Cardiac septum (tissue), 1 donor: ENCODE data around the gene RARA. TPM values are rescaled to one million over a fixed set of nuclear protein-coding genes. Genes with fewer than 3 reads are reported as not detected.
"Not testable (repeated sequence)": the region's sequence is repeated elsewhere in the genome, so short reads cannot be mapped to it uniquely, and the experiment has no call there.

Experiments used
- DNase-seq: peaks from one replicate; pipeline ENCODE4 v3.0.0-alpha.2; 2020; ENCODE audit warnings: low spot score
- intact Hi-C: fragments of 100-400 bp; cut with DNase I; formaldehyde crosslinking; loops from one replicate; pipeline ENCODE4 v1.14.0; 2022
- total RNA-seq: library from RNA; stranded (reverse); fragmentation: NEBNext Ultra II Directional; extraction: Animal tissue kit (Norgen Biotek cat#: 25700); gene quantifications from one replicate; pipeline ENCODE4 v1.2.1, GENCODE V29; 2021
- donor health status: DM: no; HTN: no; CAD: no.

The RARA gene
- total RNA-seq, 1 donor from 2014 or later = 30.7 TPM

DNA sequence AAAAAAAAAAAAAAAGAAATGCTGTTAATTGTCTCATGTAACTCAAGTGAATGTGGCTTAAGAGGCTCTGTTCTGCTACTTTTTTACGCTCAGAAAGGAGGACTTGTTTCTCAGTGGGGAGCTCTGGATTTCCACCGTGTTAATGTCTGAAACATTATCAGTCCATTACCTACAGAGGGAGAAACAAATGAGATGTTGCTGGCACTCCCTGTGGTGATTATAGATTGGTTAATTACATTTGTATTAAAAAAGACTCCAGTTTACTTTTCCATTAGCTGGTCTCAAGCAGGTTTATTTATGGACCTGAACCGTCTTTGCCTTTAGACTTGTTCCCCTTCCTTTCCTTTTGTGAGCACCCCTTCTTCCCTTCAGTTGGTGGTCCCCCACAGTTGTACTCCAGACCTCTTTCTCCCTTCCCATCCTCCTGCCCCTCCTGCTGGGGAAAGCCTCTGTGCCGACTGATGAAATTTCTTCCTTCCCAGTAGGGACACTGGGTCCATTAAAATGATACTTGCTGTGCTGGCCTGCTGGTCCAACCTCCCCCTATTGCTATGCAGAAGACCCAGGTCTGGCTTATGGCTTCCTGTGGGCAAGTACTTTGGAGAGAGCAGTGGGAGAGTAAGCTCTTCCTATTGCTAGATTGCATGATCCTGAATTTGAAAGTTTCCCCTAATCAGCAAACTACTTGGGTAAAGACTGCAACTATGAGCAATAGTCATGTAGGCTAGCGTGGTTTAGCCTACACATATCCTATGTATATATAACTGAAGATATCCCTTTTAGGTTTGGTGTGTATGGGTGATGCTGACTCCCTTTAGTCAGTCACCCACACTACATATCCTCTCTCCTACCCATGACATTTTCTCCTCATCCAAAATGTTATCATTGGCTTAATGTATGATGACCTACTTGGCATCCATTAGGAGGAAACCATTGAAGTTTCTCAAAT, 13.2 kb upstream of the RARA start:
- intact Hi-C loops = loop anchor here (10.0 kb wide), 1 partner anchor 281 kb away; the partner anchor contains the start of gene CSF3

GRCh38 chr17:40297511-40297910, 11.5 kb upstream of the RARA start:
- intact Hi-C loops = loop anchor here (10.0 kb wide), 1 partner anchor 283 kb away; the partner anchor contains the start of gene CSF3
- peak; percentile 33 for DNase-seq

More for the DNA sequence above, 13.2 kb upstream of the RARA start:
- peak; percentile 46 for DNase-seq

GRCh38 chr17:40298726-40299125, 10.3 kb upstream of the RARA start:
- intact Hi-C loops = loop anchor here (10.0 kb wide), 1 partner anchor 284 kb away; the partner anchor contains the start of gene CSF3

GRCh38 chr17:40299159-40299757, 9.7 kb upstream of the RARA start:
- intact Hi-C loops = loop anchor here (10.0 kb wide), 1 partner anchor 284 kb away; the partner anchor contains the start of gene CSF3
- DNase-seq = not testable (repeated sequence)

More at GRCh38 chr17:40298726-40299125, 10.3 kb upstream of the RARA start:
- DNase-seq = no peak

DNA sequence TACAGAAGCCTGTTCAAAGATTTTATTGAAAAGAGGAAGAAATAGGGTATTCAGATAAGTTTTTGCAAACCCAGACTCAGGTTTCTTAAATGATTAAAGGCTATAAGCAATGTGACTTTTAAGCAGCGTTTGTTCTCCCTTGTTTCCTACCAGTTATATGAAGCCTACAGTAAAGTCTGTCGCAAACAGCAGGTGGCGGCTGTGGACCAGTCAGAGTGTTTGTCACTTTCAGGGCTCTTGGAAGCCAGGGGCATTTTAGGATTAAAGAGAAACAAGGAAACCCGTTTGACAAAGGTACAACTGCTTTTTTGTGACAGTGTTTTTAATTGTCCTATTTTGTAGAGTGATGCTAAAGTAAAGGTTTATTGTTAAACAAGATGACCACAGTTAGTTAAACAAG, 7.7 kb upstream of the RARA start:
- intact Hi-C loops = loop anchor here (5.0 kb wide), 1 partner anchor 116 kb away; the partner anchor contains the start of gene TOP2A
- DNase-seq = peak; percentile 50

DNA sequence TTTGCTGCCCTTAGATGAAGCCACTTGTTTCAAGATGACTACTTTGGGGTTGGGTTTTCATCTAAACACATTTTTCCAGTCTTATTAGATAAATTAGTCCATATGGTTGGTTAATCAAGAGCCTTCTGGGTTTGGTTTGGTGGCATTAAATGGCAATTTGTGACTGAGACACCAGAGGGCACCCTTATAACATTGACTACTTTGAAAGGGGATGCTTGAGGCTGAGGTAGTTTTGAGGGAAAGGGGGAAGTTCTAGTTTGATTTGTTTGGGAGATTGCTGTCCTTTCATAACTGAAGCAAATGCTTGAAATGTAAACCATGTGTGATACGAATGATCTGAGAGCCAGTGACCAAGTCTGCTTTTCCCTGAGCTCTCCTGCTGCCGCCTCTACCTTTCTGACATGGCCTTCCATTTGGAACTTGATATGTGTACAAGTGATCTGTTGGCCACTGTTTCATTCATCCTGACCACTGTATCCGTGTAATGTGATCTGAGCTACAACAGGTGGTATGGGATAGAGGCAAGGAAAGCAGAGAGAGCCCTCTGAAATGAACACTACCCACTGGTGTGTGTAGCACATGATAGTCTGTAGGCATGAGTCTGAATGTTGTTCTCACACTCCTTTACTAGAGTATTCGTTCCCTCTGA, 5.8 kb upstream of the RARA start:
- peak; percentile 63 for DNase-seq

GRCh38 chr17:40303708-40304551, 5.0 kb upstream of the RARA start:
- peak; percentile 53 for DNase-seq
- intact Hi-C loops = loop anchor here (1.0 to 5.0 kb wide), 2 partner anchors 51 to 113 kb away; partner anchors contain the start of gene TOP2A

More for the DNA sequence above, 5.8 kb upstream of the RARA start:
- intact Hi-C loops = loop anchor here (1.0 to 5.0 kb wide), 2 partner anchors 52 to 114 kb away; partner anchors contain the start of gene TOP2A

- intact Hi-C loops = loop anchor here (5.0 kb wide), 1 partner anchor 113 kb away; the partner anchor contains the start of gene TOP2A
- DNase-seq = peak; percentile 66
These were observed 4.5 kb upstream of the RARA start for GRCh38 chr17:40304552-40304863.

DNA sequence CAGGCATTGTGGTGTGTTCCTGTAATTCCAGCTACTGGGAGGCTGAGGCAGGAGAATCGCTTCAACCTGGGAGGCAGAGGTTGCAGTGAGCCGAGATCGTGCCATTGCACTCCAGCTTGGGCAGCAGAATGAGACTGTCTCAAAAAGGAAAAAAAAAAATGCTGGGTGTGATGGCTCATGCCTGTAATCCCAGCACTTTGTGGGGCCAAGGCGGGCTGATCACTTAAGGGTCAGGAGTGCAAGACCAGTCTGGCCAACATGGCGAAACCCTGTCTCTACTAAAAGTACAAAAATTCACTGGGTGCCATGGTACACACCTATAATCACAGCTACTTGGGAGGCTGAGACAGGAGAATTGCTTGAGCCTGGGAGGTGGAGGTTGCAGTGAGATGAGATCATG, 4.1 kb upstream of the RARA start:
- intact Hi-C loops = loop anchor here (5.0 kb wide), 1 partner anchor 112 kb away; the partner anchor contains the start of gene TOP2A
- DNase-seq = peak; percentile 41

DNA sequence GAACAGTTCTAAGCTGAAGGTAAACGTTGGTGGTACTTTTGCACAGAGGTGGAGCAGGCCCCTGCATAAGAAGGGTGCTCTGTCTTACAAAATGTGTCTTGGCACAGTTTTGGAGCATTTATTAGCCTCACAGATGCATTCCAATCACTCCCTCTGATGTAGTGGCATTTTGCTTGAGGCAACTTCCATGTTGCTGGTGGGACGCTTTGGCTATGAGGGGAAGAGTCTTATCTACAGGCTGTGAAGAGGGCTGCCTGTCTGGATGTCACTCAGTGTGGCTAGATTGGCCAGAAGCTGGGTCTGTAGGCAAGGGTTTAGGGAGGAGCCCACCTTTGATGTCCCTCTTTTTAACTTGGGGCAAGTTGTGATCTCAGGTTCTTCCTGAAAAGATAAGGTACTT, 2.6 kb upstream of the RARA start:
- peak; percentile 26 for DNase-seq
- intact Hi-C loops = no loop called here

DNA sequence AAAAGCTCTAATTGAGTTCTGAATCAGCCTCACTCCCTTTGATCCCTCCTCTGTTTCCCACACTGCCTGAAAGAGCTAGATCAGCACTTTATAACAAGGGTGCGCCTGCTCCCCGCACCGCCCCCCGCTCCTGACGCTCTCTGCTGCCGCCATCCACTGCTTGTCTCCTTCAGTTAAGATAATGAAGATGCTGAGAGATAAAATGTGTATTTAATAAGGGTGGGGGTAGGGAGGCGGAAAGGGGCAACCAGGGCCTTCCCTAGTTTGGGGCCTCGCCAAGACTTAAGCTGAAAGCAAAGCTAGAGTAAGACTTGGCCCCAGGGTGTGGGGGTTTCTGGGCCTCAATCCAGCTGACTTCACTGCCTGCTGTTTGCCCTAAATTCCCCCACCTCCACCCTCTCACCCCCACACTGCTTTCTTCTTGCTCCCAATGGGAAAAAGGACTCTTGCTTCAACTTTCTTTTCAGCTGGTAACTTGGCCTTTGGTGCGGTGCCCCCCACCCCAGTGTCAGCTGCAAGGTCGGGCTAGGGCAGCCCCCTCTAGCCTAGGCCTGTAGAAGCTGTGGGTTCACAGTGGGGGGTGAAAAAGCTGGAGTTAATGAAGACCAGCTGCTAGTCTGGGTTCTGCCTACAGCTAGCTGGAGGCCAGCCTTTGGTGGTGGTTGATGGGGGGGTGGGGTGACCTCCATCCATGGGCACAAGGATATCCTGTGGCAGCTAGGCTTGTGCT, 1.8 kb upstream of the RARA start:
- intact Hi-C loops = no loop called here
- DNase-seq = peak; percentile 59

DNA sequence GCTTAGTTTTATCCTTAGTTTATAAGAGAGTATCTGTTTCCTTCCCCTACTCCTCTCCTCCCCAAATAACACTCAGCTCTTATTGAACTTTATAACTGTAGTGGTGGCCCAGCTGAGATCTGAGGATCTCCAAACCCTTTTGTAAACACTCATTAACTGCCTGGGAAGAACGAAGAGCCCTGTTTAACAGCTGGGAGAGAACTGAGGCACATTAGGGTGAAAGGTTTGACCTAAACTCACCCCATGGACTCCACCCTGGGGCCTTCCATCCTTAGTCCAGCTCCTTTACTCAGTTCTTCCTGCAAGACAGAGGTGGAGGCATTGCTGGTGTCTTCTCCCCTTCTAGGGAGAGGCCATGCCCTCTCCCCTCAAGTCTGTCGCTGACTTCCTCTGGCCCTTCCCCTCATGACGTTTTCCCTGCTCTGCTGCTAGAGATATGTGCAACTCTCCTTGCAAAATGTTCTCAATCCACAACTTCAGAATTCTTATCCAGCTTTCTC, 1.2 kb upstream of the RARA start:
- intact Hi-C loops = no loop called here
- DNase-seq = peak; percentile 71

GRCh38 chr17:40309949-40310510, 1.1 kb downstream of the RARA start:
- intact Hi-C loops = no loop called here
- DNase-seq = peak; percentile 33

DNA sequence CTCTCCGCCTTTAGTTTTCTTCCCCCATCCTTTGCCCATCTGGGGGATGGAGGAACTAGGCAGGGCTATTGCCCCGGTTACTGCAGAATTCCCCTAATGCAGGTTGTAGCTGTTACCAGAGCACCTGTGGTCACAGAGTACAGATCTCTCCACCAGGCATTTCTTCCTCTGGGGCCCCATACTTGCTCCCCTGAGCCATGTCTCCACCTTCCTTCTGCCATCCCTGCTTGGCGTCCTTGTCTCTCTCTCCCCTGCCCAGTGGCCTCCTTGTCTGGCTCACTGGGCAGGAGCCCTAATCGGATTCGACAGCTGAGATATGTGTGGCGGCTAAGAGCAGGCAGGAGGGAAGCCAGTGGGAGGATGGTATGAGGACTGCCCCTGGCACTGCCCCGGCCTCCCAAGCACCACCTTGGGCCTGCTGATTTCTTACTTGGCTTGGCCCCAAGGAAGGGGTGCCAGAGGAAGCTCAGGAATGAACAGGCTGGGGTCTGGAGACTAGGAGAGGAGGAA, 2.0 kb downstream of the RARA start:
- intact Hi-C loops = loop anchor here (1.0 kb wide), 1 partner anchor 21 kb away; no protein-coding TSS in a partner anchor
- DNase-seq = peak; percentile 76

- peak; percentile 83 for DNase-seq
- intact Hi-C loops = loop anchor here (1.0 kb wide), 1 partner anchor 21 kb away; no protein-coding TSS in a partner anchor
These were observed 2.6 kb downstream of the RARA start for GRCh38 chr17:40311575-40311974.

- peak; percentile 88 for DNase-seq
- intact Hi-C loops = no loop called here
These were observed 3.3 kb downstream of the RARA start for GRCh38 chr17:40312131-40312731.
